Measurements from ENCODE around the gene AFDN. TPM values are rescaled to one million over a fixed set of nuclear protein-coding genes. Genes with fewer than 3 reads are reported as not detected.

AFDN gene
- total RNA-seq, 1 donor from 2014 or later: 162 TPM

DNA sequence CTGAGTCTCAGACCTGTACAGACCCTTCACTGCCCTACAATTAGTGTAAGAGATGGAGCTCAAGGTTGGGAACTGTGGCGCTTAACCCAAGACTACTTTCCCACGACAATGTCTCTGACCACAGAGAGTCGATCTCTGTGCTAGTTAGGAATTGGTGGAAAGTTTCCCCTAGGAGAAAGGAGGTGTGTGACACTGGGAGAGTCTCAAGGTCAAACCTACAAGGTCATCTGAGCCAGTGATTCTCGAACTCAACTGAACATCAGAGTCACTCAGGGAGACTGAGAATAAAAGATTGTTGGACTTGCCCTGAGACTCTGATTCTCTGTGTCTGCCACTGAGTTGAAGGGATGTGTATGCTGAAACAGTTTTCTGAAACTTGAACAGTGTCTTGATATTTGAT lies 9.7 kb upstream of the AFDN start:
- no peak overlapping the region for H3K4me3 ChIP-seq
- DNase-seq (ENCODE audit: extremely low spot score in 2 of 2): no peak
- H3K9me3 ChIP-seq: no peaks in the 10 kb centered on the region
- no peaks in the 10 kb centered on the region for H3K4me1 ChIP-seq
- no peaks in the 10 kb centered on the region for H3K27me3 ChIP-seq
- TF ChIP-seq, protein P1, sequence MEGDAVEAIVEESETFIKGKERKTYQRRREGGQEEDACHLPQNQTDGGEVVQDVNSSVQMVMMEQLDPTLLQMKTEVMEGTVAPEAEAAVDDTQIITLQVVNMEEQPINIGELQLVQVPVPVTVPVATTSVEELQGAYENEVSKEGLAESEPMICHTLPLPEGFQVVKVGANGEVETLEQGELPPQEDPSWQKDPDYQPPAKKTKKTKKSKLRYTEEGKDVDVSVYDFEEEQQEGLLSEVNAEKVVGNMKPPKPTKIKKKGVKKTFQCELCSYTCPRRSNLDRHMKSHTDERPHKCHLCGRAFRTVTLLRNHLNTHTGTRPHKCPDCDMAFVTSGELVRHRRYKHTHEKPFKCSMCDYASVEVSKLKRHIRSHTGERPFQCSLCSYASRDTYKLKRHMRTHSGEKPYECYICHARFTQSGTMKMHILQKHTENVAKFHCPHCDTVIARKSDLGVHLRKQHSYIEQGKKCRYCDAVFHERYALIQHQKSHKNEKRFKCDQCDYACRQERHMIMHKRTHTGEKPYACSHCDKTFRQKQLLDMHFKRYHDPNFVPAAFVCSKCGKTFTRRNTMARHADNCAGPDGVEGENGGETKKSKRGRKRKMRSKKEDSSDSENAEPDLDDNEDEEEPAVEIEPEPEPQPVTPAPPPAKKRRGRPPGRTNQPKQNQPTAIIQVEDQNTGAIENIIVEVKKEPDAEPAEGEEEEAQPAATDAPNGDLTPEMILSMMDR (IDR thresholded peaks at IDR 0.05): no peak
- no peak for TF ChIP-seq POLR2AphosphoS5 (IDR thresholded peaks at IDR 0.05; ENCODE audit: insufficient read depth in 1 of 2, low read depth in 1 of 2)
- no peak for TF ChIP-seq POLR2A (IDR thresholded peaks at IDR 0.05)
- H3K36me3 ChIP-seq: no peaks in the 10 kb centered on the region
- intact Hi-C loops (cut with DNase I): no loop called here
- H3K27ac ChIP-seq: no peak overlapping the region

DNA sequence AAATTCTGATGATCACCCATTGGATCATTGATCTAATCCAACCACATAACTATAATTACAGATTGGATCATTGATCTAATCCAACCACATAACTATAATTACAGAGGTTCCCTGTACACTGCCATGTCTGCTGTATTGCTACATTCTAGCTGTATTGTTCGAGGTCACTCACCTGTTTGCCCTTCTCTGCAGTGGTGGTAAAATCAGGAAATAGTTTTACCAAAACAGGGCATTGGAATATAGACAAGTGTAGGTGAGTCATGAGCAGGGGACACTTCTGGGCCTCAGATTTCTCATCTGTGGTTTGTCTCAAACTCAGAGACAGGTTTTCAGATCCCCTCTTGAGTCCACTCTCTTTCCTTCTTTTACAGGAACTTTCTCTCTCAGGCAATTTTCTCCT lies 9.0 kb upstream of the AFDN start:
- intact Hi-C loops (cut with DNase I): no loop called here
- H3K27ac ChIP-seq: no peak overlapping the region
- H3K4me3 ChIP-seq: no peak overlapping the region
- TF ChIP-seq POLR2A (IDR thresholded peaks at IDR 0.05): no peak
- no peak for TF ChIP-seq POLR2AphosphoS5 (IDR thresholded peaks at IDR 0.05; ENCODE audit: insufficient read depth in 1 of 2, low read depth in 1 of 2)
- TF ChIP-seq, protein P1 (IDR thresholded peaks at IDR 0.05): no peak
- H3K9me3 ChIP-seq: no peaks in the 10 kb centered on the region
- H3K36me3 ChIP-seq: no peaks in the 10 kb centered on the region
- no peak for DNase-seq (ENCODE audit: extremely low spot score in 2 of 2)
- no peaks in the 10 kb centered on the region for H3K4me1 ChIP-seq
- no peaks in the 10 kb centered on the region for H3K27me3 ChIP-seq

DNA sequence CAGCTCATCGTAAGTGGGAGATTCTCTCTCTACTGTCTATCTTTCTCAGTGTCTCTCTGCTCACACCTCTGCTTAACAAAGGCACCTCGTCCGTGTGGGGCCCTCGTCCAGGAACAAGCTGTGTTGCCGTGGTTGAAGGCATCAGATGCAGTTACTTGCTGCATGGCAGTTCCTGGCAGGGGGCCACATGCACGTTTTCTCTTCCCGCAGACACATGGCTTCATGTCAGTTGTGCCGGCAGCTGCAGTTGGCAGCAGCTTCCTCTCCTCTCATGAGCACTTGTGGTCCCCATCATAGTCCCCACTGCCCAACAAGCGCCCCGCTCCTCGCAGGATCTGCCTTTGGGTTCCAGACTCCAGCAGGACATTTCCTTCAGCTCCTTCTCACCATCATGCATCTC lies 7.1 kb upstream of the AFDN start:
- no peaks in the 10 kb centered on the region for H3K4me1 ChIP-seq
- no peaks in the 10 kb centered on the region for H3K27me3 ChIP-seq
- TF ChIP-seq, protein P1 (IDR thresholded peaks at IDR 0.05): no peak
- TF ChIP-seq POLR2AphosphoS5 (IDR thresholded peaks at IDR 0.05; ENCODE audit: insufficient read depth in 1 of 2, low read depth in 1 of 2): no peak
- TF ChIP-seq POLR2A (IDR thresholded peaks at IDR 0.05): no peak
- no peak for DNase-seq (ENCODE audit: extremely low spot score in 2 of 2)
- no peaks in the 10 kb centered on the region for H3K9me3 ChIP-seq
- intact Hi-C loops (cut with DNase I): no loop called here
- H3K36me3 ChIP-seq: no peaks in the 10 kb centered on the region
- no peak overlapping the region for H3K4me3 ChIP-seq
- no peak overlapping the region for H3K27ac ChIP-seq

DNA sequence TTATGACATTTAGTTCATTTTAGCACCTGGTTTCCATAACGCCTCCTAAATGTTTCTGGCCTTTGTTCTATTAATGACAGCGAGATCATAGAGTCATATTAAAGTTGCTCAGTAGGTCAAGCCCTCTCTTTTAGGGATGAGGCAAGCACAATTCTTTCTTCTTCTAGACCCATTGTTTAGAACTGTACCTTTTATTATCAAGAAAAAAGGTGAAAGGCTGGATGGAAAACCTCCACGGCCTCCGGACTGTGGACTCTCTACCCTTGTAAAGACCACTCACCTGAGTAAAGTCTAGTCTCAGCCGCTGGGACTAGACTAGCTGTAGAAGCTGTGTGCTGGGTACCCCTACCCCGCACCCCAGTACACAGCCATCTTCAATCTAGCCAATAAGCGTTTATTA lies 6.0 kb upstream of the AFDN start:
- H3K4me1 ChIP-seq: peaks cover 4% of the 10 kb centered on the region

More for the DNA sequence above, 6.0 kb upstream of the AFDN start:
- no peak for DNase-seq (ENCODE audit: extremely low spot score in 2 of 2)
- Histone ChIP-seq H3K4me3 (no peak overlapping the region), H3K9me3 (no peaks in the 10 kb centered on the region), H3K27ac (no peak overlapping the region), H3K27me3 (no peaks in the 10 kb centered on the region), H3K36me3 (no peaks in the 10 kb centered on the region)
- intact Hi-C loops (cut with DNase I): no loop called here
- TF ChIP-seq, protein P1 (IDR thresholded peaks at IDR 0.05): no peak
- TF ChIP-seq POLR2A (IDR thresholded peaks at IDR 0.05): no peak
- no peak for TF ChIP-seq POLR2AphosphoS5 (IDR thresholded peaks at IDR 0.05; ENCODE audit: insufficient read depth in 1 of 2, low read depth in 1 of 2)

All from vagina (tissue), 2 donors.